Measurements from ENCODE around the gene PDGFC.

Gene PDGFC

GRCh38 chr4:156956359-156956758 is 15.2 kb downstream of the PDGFC start:
- no peak for TF ChIP-seq CTCF (IDR thresholded peaks at IDR 0.05; ENCODE audit: control extremely low read depth, extremely low read depth, low read depth, missing control alignments)
- ChIA-PET POLR2A (no interaction called here), CTCF (interaction anchor here (1.6 kb wide), 1 partner anchor 12 kb away, joined by 7 read pairs; no protein-coding TSS in a partner anchor)
- DNase-seq (ENCODE audit: extremely low spot score): no peak

GRCh38 chr4:156954587-156954986 is 17.0 kb downstream of the PDGFC start:
- ChIA-PET CTCF (interaction anchor here (1.2 kb wide), 1 partner anchor 14 kb away, joined by 4 read pairs; no protein-coding TSS in a partner anchor), POLR2A (no interaction called here)
- no peak for DNase-seq (ENCODE audit: extremely low spot score)
- no peak for TF ChIP-seq CTCF (IDR thresholded peaks at IDR 0.05; ENCODE audit: control extremely low read depth, extremely low read depth, low read depth, missing control alignments)

GRCh38 chr4:156953951-156954350 is 17.6 kb downstream of the PDGFC start:
- ChIA-PET POLR2A (no interaction called here), CTCF (no interaction called here)
- DNase-seq (ENCODE audit: extremely low spot score): no peak
- no peak for TF ChIP-seq CTCF (IDR thresholded peaks at IDR 0.05; ENCODE audit: control extremely low read depth, extremely low read depth, low read depth, missing control alignments)

DNA sequence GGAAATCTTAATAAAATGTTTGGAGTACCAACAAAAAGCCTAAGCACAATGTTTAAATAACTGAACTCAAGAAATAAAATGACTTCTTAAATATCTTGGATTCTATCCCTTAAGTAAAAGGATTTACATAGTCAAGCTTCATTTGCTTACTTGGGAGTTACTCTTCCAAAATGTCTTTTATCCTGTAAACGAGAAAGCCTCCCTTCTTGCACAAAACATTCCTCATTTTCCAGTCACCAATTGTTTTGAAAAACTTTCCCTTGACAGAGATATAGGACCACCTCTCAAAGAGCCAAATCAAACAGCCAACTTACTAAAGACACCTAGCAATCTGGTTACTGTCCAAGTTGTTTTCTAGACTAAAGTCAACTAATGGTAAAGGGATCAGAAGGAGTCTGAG is 18.6 kb downstream of the PDGFC start:
- CTCF ChIA-PET: interaction anchor here (1.3 kb wide), 1 partner anchor 15 kb away, joined by 3 read pairs; no protein-coding TSS in a partner anchor
- POLR2A ChIA-PET: no interaction called here
- DNase-seq (ENCODE audit: extremely low spot score): no peak
- no peak for TF ChIP-seq CTCF (IDR thresholded peaks at IDR 0.05; ENCODE audit: control extremely low read depth, extremely low read depth, low read depth, missing control alignments)

- TF ChIP-seq CTCF (IDR thresholded peaks at IDR 0.05; ENCODE audit: control extremely low read depth, extremely low read depth, low read depth, missing control alignments): no peak
- DNase-seq (ENCODE audit: extremely low spot score): no peak
- POLR2A ChIA-PET: no interaction called here
- CTCF ChIA-PET: interaction anchor here (1.3 kb wide), 1 partner anchor 16 kb away, joined by 3 read pairs; no protein-coding TSS in a partner anchor
Observed at GRCh38 chr4:156952078-156952759, 19.4 kb downstream of the PDGFC start.

DNA sequence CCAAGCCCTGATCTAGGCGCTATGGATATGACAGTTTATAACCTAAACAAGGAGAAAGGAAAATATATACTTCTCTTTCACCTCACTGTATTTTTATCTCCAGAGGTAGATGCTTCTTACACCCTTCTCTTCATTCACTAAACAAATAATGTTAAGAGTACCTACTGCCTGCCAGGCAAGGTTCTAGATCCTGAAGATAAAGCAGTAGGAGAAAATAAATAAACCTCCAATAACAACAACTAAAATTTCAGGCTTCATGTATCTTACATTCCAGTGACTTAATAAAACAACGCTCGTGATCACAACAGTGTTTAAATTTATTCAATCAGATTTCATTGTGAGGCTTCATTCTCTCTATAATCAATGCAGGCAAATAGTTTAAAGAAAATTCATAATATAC is 20.7 kb downstream of the PDGFC start:
- no peak for TF ChIP-seq CTCF (IDR thresholded peaks at IDR 0.05; ENCODE audit: control extremely low read depth, extremely low read depth, low read depth, missing control alignments)
- DNase-seq (ENCODE audit: extremely low spot score): no peak
- CTCF ChIA-PET: no interaction called here
- POLR2A ChIA-PET: no interaction called here
